Measurements from ENCODE around the gene SFI1. TPM values are rescaled to one million over a fixed set of nuclear protein-coding genes. Genes with fewer than 3 reads are reported as not detected.

The SFI1 gene
- total RNA-seq, 2 experiments from 2014 or later: 281 to 291 TPM

DNA sequence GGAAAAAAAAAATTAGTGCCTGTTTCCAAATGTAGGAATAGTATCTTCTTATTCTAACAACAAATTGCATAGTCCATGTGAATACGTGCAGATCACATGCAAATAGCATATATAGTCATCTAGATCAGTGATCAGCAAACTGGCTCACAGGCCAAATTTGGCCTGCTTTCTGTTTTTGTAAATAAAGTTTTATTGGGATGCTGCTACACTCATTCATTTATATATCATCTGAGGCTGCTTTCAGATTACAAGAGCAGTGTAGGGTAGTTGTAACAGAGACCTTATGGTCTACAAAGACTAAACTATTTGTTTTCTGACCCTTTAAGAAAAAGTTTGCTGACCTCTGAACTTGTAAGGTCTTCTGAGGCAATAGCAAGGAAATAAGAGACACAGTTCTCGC lies 65.6 kb downstream of the SFI1 start:
- H3K27me3 Mint-ChIP-seq: no peaks in the 10 kb centered on the region
- ChIA-PET CTCF (interaction anchor here (0.8 kb wide), 1 partner anchor 30 kb away, joined by 3 read pairs; no protein-coding TSS in a partner anchor), POLR2A (no interaction called here)
- Histone ChIP-seq H3K27ac (ENCODE audit: low read depth in 1 of 2, low read length in 2 of 2) (no peak overlapping the region), H3K9me3 (ENCODE audit: control insufficient read depth in 1 of 2, insufficient read depth in 1 of 2, low read length in 2 of 2) (no peaks in the 10 kb centered on the region), H3K4me1 (ENCODE audit: insufficient read depth, low read length) (peaks cover 4% of the 10 kb centered on the region), H3K4me3 (ENCODE audit: low read length) (no peak overlapping the region), H3K27me3 (ENCODE audit: control insufficient read depth in 1 of 2, insufficient read depth in 2 of 2, low read length in 2 of 2) (no peaks in the 10 kb centered on the region), H3K36me3 (ENCODE audit: insufficient read depth, low read length) (peaks cover 58% of the 10 kb centered on the region)
- H3K36me3 Mint-ChIP-seq (ENCODE audit: low read depth): peaks cover 67% of the 10 kb centered on the region
- no peak overlapping the region for H3K4me3 Mint-ChIP-seq
- DNase-seq (no peak), ATAC-seq (ENCODE audit: poor library complexity) (no peak)
- no peak overlapping the region for H3K27ac Mint-ChIP-seq
- H3K9me3 Mint-ChIP-seq: no peaks in the 10 kb centered on the region
- no peaks in the 10 kb centered on the region for H3K4me1 Mint-ChIP-seq (ENCODE audit: low read depth)
- TF ChIP-seq, protein P1, sequence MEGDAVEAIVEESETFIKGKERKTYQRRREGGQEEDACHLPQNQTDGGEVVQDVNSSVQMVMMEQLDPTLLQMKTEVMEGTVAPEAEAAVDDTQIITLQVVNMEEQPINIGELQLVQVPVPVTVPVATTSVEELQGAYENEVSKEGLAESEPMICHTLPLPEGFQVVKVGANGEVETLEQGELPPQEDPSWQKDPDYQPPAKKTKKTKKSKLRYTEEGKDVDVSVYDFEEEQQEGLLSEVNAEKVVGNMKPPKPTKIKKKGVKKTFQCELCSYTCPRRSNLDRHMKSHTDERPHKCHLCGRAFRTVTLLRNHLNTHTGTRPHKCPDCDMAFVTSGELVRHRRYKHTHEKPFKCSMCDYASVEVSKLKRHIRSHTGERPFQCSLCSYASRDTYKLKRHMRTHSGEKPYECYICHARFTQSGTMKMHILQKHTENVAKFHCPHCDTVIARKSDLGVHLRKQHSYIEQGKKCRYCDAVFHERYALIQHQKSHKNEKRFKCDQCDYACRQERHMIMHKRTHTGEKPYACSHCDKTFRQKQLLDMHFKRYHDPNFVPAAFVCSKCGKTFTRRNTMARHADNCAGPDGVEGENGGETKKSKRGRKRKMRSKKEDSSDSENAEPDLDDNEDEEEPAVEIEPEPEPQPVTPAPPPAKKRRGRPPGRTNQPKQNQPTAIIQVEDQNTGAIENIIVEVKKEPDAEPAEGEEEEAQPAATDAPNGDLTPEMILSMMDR (IDR thresholded peaks at IDR 0.05): no peak
- intact Hi-C loops (cut with DNase I, micrococcal nuclease): no loop called here

DNA sequence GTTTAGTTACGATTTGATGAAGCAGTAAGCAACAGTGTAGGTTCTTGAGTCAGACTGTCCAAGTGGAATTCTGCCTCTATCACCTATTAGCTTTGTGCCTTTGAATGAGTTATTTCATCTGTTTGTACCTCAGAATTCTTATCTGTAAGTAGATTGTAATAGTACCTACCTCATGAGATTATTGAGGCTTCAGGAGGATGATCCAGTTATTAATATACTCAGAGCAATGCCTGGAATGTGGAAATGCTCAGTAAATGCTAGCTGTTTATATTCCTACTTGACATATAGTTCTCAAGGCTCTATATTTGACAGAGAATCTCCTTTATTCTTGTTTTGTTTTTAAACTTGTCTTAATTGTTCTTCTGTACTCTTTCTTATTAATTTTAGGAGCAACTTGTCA lies 70.1 kb downstream of the SFI1 start:
- no peak overlapping the region for H3K27ac ChIP-seq (ENCODE audit: low read depth in 1 of 2, low read length in 2 of 2)
- ChIA-PET POLR2A (no interaction called here), CTCF (no interaction called here)
- no peak for DNase-seq
- no peak overlapping the region for H3K4me3 ChIP-seq (ENCODE audit: low read length)
- no peaks in the 10 kb centered on the region for H3K9me3 ChIP-seq (ENCODE audit: control insufficient read depth in 1 of 2, insufficient read depth in 1 of 2, low read length in 2 of 2)
- Mint-ChIP-seq H3K27me3 (no peaks in the 10 kb centered on the region), H3K36me3 (ENCODE audit: low read depth) (peaks cover 72% of the 10 kb centered on the region), H3K4me1 (ENCODE audit: low read depth) (no peaks in the 10 kb centered on the region), H3K9me3 (no peaks in the 10 kb centered on the region), H3K4me3 (no peak overlapping the region), H3K27ac (no peak overlapping the region)
- no peaks in the 10 kb centered on the region for H3K27me3 ChIP-seq (ENCODE audit: control insufficient read depth in 1 of 2, insufficient read depth in 2 of 2, low read length in 2 of 2)
- no peak for ATAC-seq (ENCODE audit: poor library complexity)
- TF ChIP-seq, protein P1 (IDR thresholded peaks at IDR 0.05): no peak
- intact Hi-C loops (cut with DNase I, micrococcal nuclease): no loop called here
- H3K36me3 ChIP-seq (ENCODE audit: insufficient read depth, low read length): peaks cover 55% of the 10 kb centered on the region
- H3K4me1 ChIP-seq (ENCODE audit: insufficient read depth, low read length): no peaks in the 10 kb centered on the region

DNA sequence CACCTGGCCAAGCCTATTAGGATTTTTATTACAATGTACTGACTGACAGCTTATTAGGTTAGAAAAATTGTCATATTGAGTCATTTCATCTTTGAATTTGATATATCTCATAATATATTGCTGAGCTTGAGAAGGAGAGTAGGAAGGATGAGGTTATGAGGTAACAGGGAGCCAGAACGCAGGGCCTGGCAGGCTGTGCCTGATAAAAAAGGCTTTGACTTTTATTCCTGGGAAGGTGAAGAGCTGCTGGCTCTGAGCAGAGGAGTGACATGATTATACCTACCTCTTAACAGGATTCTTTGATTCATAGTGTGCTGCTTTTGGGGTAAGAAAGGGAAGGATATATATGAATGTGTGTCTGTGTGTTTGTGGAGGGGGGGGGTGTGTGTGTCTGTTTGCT lies 70.9 kb downstream of the SFI1 start:
- Histone ChIP-seq H3K9me3 (ENCODE audit: control insufficient read depth in 1 of 2, insufficient read depth in 1 of 2, low read length in 2 of 2) (no peaks in the 10 kb centered on the region), H3K4me3 (ENCODE audit: low read length) (no peak overlapping the region), H3K36me3 (ENCODE audit: insufficient read depth, low read length) (peaks cover 54% of the 10 kb centered on the region), H3K27me3 (ENCODE audit: control insufficient read depth in 1 of 2, insufficient read depth in 2 of 2, low read length in 2 of 2) (no peaks in the 10 kb centered on the region), H3K27ac (ENCODE audit: low read depth in 1 of 2, low read length in 2 of 2) (no peak overlapping the region), H3K4me1 (ENCODE audit: insufficient read depth, low read length) (no peaks in the 10 kb centered on the region)
- Mint-ChIP-seq H3K36me3 (ENCODE audit: low read depth) (peaks cover 71% of the 10 kb centered on the region), H3K27me3 (no peaks in the 10 kb centered on the region), H3K4me1 (ENCODE audit: low read depth) (no peaks in the 10 kb centered on the region), H3K9me3 (no peaks in the 10 kb centered on the region), H3K4me3 (no peak overlapping the region), H3K27ac (peak overlapping the region; percentile 37)
- intact Hi-C loops (cut with DNase I, micrococcal nuclease): no loop called here
- ATAC-seq (ENCODE audit: poor library complexity) (no peak), DNase-seq (no peak)
- TF ChIP-seq, protein P1 (IDR thresholded peaks at IDR 0.05): no peak
- POLR2A ChIA-PET: no interaction called here
- CTCF ChIA-PET: no interaction called here

All from CD4-positive, alpha-beta T cell (primary cell).